IMR-90 (cell line): ENCODE data around the gene CPXM1. TPM values are rescaled to one million over a fixed set of nuclear protein-coding genes. Genes with fewer than 3 reads are reported as not detected.

Experiments
- polyA plus RNA-seq, 3 experiments: library from polyadenylated mRNA; depleted of rRNA; stranded (reverse); fragments of >200 nt; gene quantifications; 2 replicates each; pipeline ENCODE4 v1.2.3, GENCODE V29; 2012; ENCODE audit warnings: low replicate concordance in 1 of 3
- total RNA-seq: library from RNA; depleted of rRNA; stranded (reverse); fragments of >200 nt; gene quantifications from 2 replicates; pipeline ENCODE4 v1.2.3, GENCODE V29; 2012; rRNA removed

The CPXM1 gene
- total and polyA plus RNA-seq, 2 of the 4 experiments (the other 2 are of a cell fraction): 1.1 to 4.6 TPM

Other genes starting within 250 kb of the CPXM1 start
- gene NOP56, start 148.0 kb downstream of the CPXM1 start, total RNA-seq: 170 and 231 TPM in 2 replicates
- 164 and 189 TPM in 2 replicates for gene NOP56, start 148.0 kb downstream of the CPXM1 start, polyA plus RNA-seq (2012; rRNA removed)
- gene IDH3B, start 136.4 kb downstream of the CPXM1 start, total RNA-seq: 160 and 165 TPM in 2 replicates
- gene IDH3B, start 136.4 kb downstream of the CPXM1 start, polyA plus RNA-seq (2012; rRNA removed): 146 and 151 TPM in 2 replicates
- gene EBF4, start 107.8 kb downstream of the CPXM1 start, total RNA-seq: under 0.01 and 0.18 TPM in 2 replicates
- gene EBF4, start 107.8 kb downstream of the CPXM1 start, polyA plus RNA-seq (2012; rRNA removed): 1.0 and 1.1 TPM in 2 replicates
- gene C20orf141, start 14.4 kb upstream of the CPXM1 start, total RNA-seq: 0.36 TPM in 1 of 2 replicates, not detected in the other
- 0.53 and 0.91 TPM in 2 replicates for gene C20orf141, start 14.4 kb upstream of the CPXM1 start, polyA plus RNA-seq (2012; rRNA removed)
- gene TMEM239, start 15.7 kb upstream of the CPXM1 start, total RNA-seq: not detected in 2 replicates
- gene TMEM239, start 15.7 kb upstream of the CPXM1 start, polyA plus RNA-seq (2012; rRNA removed): 0.32 TPM in 1 of 2 replicates, not detected in the other
- 8.1 and 9.7 TPM in 2 replicates for gene PCED1A, start 40.0 kb upstream of the CPXM1 start, total RNA-seq
- 33.4 and 37.0 TPM in 2 replicates for gene PCED1A, start 40.0 kb upstream of the CPXM1 start, polyA plus RNA-seq (2012; rRNA removed)
- 41.7 and 48.0 TPM in 2 replicates for gene VPS16, start 40.1 kb upstream of the CPXM1 start, total RNA-seq
- 37.6 and 38.7 TPM in 2 replicates for gene VPS16, start 40.1 kb upstream of the CPXM1 start, polyA plus RNA-seq (2012; rRNA removed)
- gene PTPRA, start 72.9 kb upstream of the CPXM1 start, total RNA-seq: 44.4 and 50.0 TPM in 2 replicates
- gene PTPRA, start 72.9 kb upstream of the CPXM1 start, polyA plus RNA-seq (2012; rRNA removed): 34.3 and 35.0 TPM in 2 replicates
- gene GNRH2, start 243.0 kb upstream of the CPXM1 start, total RNA-seq: 0.18 and 0.28 TPM in 2 replicates
- gene GNRH2, start 243.0 kb upstream of the CPXM1 start, polyA plus RNA-seq (2012; rRNA removed): 0.16 and 0.21 TPM in 2 replicates
- gene MRPS26, start 245.4 kb upstream of the CPXM1 start, total RNA-seq: 22.2 and 24.7 TPM in 2 replicates
- gene MRPS26, start 245.4 kb upstream of the CPXM1 start, polyA plus RNA-seq (2012; rRNA removed): 38.6 and 49.5 TPM in 2 replicates